DMS 273 (cell line): ENCODE data around the gene MDK.

ENCODE experiments used
- DNase-seq: peaks from one replicate; lab custom pipeline; 2025; ENCODE audit not compliant: unreplicated experiment; lab: John Stamatoyannopoulos, UW

The MDK gene

GRCh38 chr11:46381819-46382645 lies 563 bp downstream of the MDK start:
- peak; percentile 66 for DNase-seq

- peak; percentile 66 for DNase-seq
Measured at GRCh38 chr11:46382646-46383403, 1.4 kb downstream of the MDK start.

- DNase-seq = no peak
Measured at GRCh38 chr11:46383404-46383758, 1.9 kb downstream of the MDK start.

GRCh38 chr11:46383974-46384701 lies 2.7 kb downstream of the MDK start:
- DNase-seq = no peak

- no peak for DNase-seq
Measured at GRCh38 chr11:46385169-46386004, 3.9 kb downstream of the MDK start.

GRCh38 chr11:46386005-46386578 lies 4.6 kb downstream of the MDK start:
- DNase-seq = no peak

- no peak for DNase-seq
Measured at GRCh38 chr11:46386674-46387073, 5.2 kb downstream of the MDK start.

- DNase-seq = no peak
Measured at GRCh38 chr11:46387456-46387855, 6.0 kb downstream of the MDK start.

GRCh38 chr11:46387919-46388618 lies 6.6 kb downstream of the MDK start:
- no peak for DNase-seq

GRCh38 chr11:46388619-46389449 lies 7.4 kb downstream of the MDK start:
- no peak for DNase-seq

GRCh38 chr11:46389450-46390330 lies 8.2 kb downstream of the MDK start:
- peak; percentile 84 for DNase-seq

GRCh38 chr11:46390331-46391171 lies 9.1 kb downstream of the MDK start:
- peak; percentile 48 for DNase-seq

GRCh38 chr11:46391186-46391577 lies 9.7 kb downstream of the MDK start:
- DNase-seq = no peak

- peak; percentile 77 for DNase-seq
Measured at GRCh38 chr11:46391578-46392420, 10.3 kb downstream of the MDK start, which contains the start of gene CHRM4. TSS of gene CHRM4 (minus strand) at chr11:46391776. CDS start at chr11:46386557, 5,219 bp downstream.

GRCh38 chr11:46392421-46393230 lies 11.2 kb downstream of the MDK start:
- peak; percentile 81 for DNase-seq
